H1 (cell line): Measurements from ENCODE around the gene PRKCA. TPM values are rescaled to one million over a fixed set of nuclear protein-coding genes. Genes with fewer than 3 reads are reported as not detected.

Source experiments
- CTCF ChIA-PET: fragments of 300-600 bp; sonication (Branson Sonifier 250); formaldehyde crosslinking; loops from one replicate; lab custom pipeline; 2021; ENCODE audit not compliant: partially characterized antibody; lab: Charles Lee
- POLR2A ChIA-PET: fragments of 300-600 bp; sonication (Branson Sonifier 250); formaldehyde crosslinking; loops from one replicate; lab custom pipeline; 2021; ENCODE audit warnings: inconsistent platforms; ENCODE audit not compliant: partially characterized antibody; lab: Charles Lee
- DNase-seq, 2 experiments: peaks; one replicate each; pipeline versions ENCODE4 v3.0.0 to v3.0.0-alpha.2; 2010 to 2022; ENCODE audit warnings: low spot score in 2 of 2, low read depth in 1 of 2, mixed read lengths in 1 of 2
- FAIRE-seq: peaks from 2 replicates; lab custom pipeline; 2011; peaks lifted over from hg19 to GRCh38; lab: Jason Lieb, UNC
- H2AFZ ChIP-seq: 2 replicates; pipeline ENCODE4 v1.8.1; 2012; ENCODE audit warnings: low read length, inconsistent platforms
- H2AK5ac ChIP-seq: 2 replicates; pipeline ENCODE4 v1.6.1; 2013; ENCODE audit warnings: low read depth, low read length
- H2BK120ac ChIP-seq: replicated peaks from 2 replicates; pipeline ENCODE3; 2013; ENCODE audit warnings: low read depth, low read length, inconsistent platforms
- H2BK12ac ChIP-seq: 2 replicates; pipeline ENCODE4 v1.6.1; 2013; ENCODE audit warnings: low read depth, low read length
- H2BK15ac ChIP-seq: 2 replicates; pipeline ENCODE4 v1.6.1; 2013; ENCODE audit warnings: low read length
- H2BK20ac ChIP-seq: 2 replicates; pipeline ENCODE4 v1.6.1; 2013; ENCODE audit warnings: low read length
- H2BK5ac ChIP-seq: 2 replicates; pipeline ENCODE4 v1.6.1; 2013; ENCODE audit warnings: low read depth, low read length
- H3K14ac ChIP-seq: 2 replicates; pipeline ENCODE4 v1.6.1; 2013; ENCODE audit warnings: inconsistent platforms; ENCODE audit not compliant: insufficient read length
- H3K18ac ChIP-seq: 2 replicates; pipeline ENCODE4 v1.6.1; 2013; ENCODE audit warnings: low read length; ENCODE audit errors: extremely low read depth
- H3K23ac ChIP-seq: 2 replicates; pipeline ENCODE4 v1.6.1; 2013; ENCODE audit warnings: inconsistent platforms; ENCODE audit not compliant: insufficient read length
- H3K23me2 ChIP-seq: 2 replicates; pipeline ENCODE4 v1.6.1; 2013; ENCODE audit warnings: low read depth, low read length
- H3K27ac ChIP-seq: 2 replicates; pipeline ENCODE4 v1.6.1; 2011; ENCODE audit warnings: low read depth, low read length, inconsistent platforms
- H3K27me3 ChIP-seq, 4 experiments: replicated peaks in 1 of 4; 1 replicate in 1 of 4; 2 replicates in 3 of 4; pipeline versions ENCODE4 v1.6.1 to v1.8.1; 2011 to 2013; ENCODE audit warnings: low read length in 3 of 4, mild to moderate bottlenecking in 3 of 4, inconsistent platforms in 2 of 4, mixed read lengths in 2 of 4, moderate library complexity in 1 of 4; ENCODE audit not compliant: control insufficient read depth in 3 of 4, insufficient read depth in 3 of 4; ENCODE audit errors: extremely low read depth in 1 of 4
- H3K36me3 ChIP-seq, 4 experiments: 2 replicates each; pipeline versions ENCODE4 v1.6.1 to v1.8.1; 2011 to 2013; ENCODE audit warnings: mild to moderate bottlenecking in 4 of 4, low read length in 3 of 4, moderate library complexity in 2 of 4, control low read depth in 1 of 4, inconsistent platforms in 1 of 4; ENCODE audit not compliant: insufficient read depth in 4 of 4, control insufficient read depth in 2 of 4
- H3K4ac ChIP-seq: replicated peaks from 2 replicates; pipeline ENCODE3; 2013; ENCODE audit warnings: low read length, low read depth, mixed read lengths, inconsistent platforms; ENCODE audit not compliant: insufficient read length
- H3K4me1 ChIP-seq, 4 experiments: replicated peaks in 1 of 4; 1 replicate in 1 of 4; 2 replicates in 3 of 4; pipeline versions ENCODE4 v1.6.1 to v1.8.1; 2011 to 2013; ENCODE audit warnings: low read length in 3 of 4, inconsistent platforms in 2 of 4, mixed read lengths in 1 of 4; ENCODE audit not compliant: insufficient read depth in 4 of 4, control insufficient read depth in 3 of 4
- H3K4me2 ChIP-seq, 2 experiments: 2 replicates each; pipeline versions ENCODE4 v1.6.1 to v1.8.1; 2011 to 2013; ENCODE audit warnings: low read depth in 2 of 2, low read length in 2 of 2, control low read depth in 1 of 2, inconsistent platforms in 1 of 2, mild to moderate bottlenecking in 1 of 2; ENCODE audit not compliant: insufficient read depth in 1 of 2
- H3K4me3 ChIP-seq, 4 experiments: fragments of 200-600, 300-600 bp in 1 of 4; sonication (generic), shearing (Covaris generic), sonication (Bioruptor Twin) in 1 of 4; 2 replicates each; pipeline versions ENCODE4 v1.5.1 to v1.8.1; 2011 to 2016; ENCODE audit warnings: low read length in 4 of 4, low read depth in 3 of 4, control low read depth in 2 of 4, inconsistent platforms in 2 of 4, mild to moderate bottlenecking in 2 of 4, mixed read lengths in 1 of 4, moderate library complexity in 1 of 4; ENCODE audit not compliant: insufficient read depth in 2 of 4; ENCODE audit errors: extremely low read depth in 1 of 4
- H3K56ac ChIP-seq: replicated peaks from 2 replicates; pipeline ENCODE3; 2013; ENCODE audit warnings: low read depth, mild to moderate bottlenecking, mixed read lengths, low read length, inconsistent platforms; ENCODE audit not compliant: insufficient read length
- H3K79me1 ChIP-seq: 2 replicates; pipeline ENCODE4 v1.6.1; 2013; ENCODE audit warnings: low read depth, low read length, control low read depth
- H3K79me2 ChIP-seq, 2 experiments: 2 replicates each; pipeline versions ENCODE4 v1.6.1 to v1.8.1; 2012 to 2013; ENCODE audit warnings: low read length in 2 of 2, mild to moderate bottlenecking in 2 of 2, inconsistent platforms in 1 of 2; ENCODE audit not compliant: insufficient read depth in 2 of 2, control insufficient read depth in 1 of 2
- H3K9ac ChIP-seq, 4 experiments: replicated peaks in 1 of 4; 1 replicate in 1 of 4; 2 replicates in 3 of 4; pipeline versions ENCODE4 v1.6.1 to v1.8.1; 2011 to 2013; ENCODE audit warnings: low read depth in 3 of 4, low read length in 3 of 4, control low read depth in 2 of 4, mild to moderate bottlenecking in 2 of 4, moderate library complexity in 2 of 4, inconsistent platforms in 1 of 4; ENCODE audit errors: extremely low read depth in 1 of 4
- H3K9me3 ChIP-seq, 2 experiments: 2 replicates each; pipeline versions ENCODE4 v1.6.1 to v1.8.1; 2012 to 2013; ENCODE audit warnings: mild to moderate bottlenecking in 2 of 2, moderate library complexity in 2 of 2, control low read depth in 1 of 2, inconsistent platforms in 1 of 2, low read depth in 1 of 2, low read length in 1 of 2, mixed read lengths in 1 of 2; ENCODE audit not compliant: insufficient read depth in 2 of 2
- H4K20me1 ChIP-seq, 2 experiments: replicated peaks in 1 of 2; 2 replicates each; pipeline versions ENCODE3 to v1.8.1; 2011 to 2013; ENCODE audit warnings: inconsistent platforms in 2 of 2, low read length in 2 of 2, mild to moderate bottlenecking in 1 of 2; ENCODE audit not compliant: insufficient read depth in 2 of 2, control insufficient read depth in 1 of 2
- H4K5ac ChIP-seq: 2 replicates; pipeline ENCODE4 v1.6.1; 2013; ENCODE audit warnings: low read length, low read depth, mixed read lengths, inconsistent platforms; ENCODE audit not compliant: insufficient read length
- H4K8ac ChIP-seq: 2 replicates; pipeline ENCODE4 v1.8.0; 2013; ENCODE audit warnings: mild to moderate bottlenecking, moderate library complexity, low read length, inconsistent platforms; ENCODE audit not compliant: insufficient read depth; ENCODE audit errors: extremely low read depth
- H4K91ac ChIP-seq: replicated peaks from 2 replicates; pipeline ENCODE3; 2013; ENCODE audit warnings: low read length, mixed read lengths, inconsistent platforms; ENCODE audit not compliant: insufficient read length
- ASH2L ChIP-seq: fragments of 200-600, 300-600 bp; sonication (generic); IDR thresholded peaks from one replicate; pipeline ENCODE4 v1.7.1; 2017; ENCODE audit warnings: low read length
- CBX5 ChIP-seq: fragments of 300-800, 300-1000 bp; sonication (generic); IDR thresholded peaks from 2 replicates; pipeline ENCODE4 v1.7.1; 2016; ENCODE audit warnings: antibody characterized with exemption, low read length, low read depth
- CEBPB ChIP-seq: IDR thresholded peaks from 2 replicates; pipeline ENCODE4 v1.6.1; 2012; ENCODE audit warnings: low read depth, low read length
- CREB1 ChIP-seq: IDR thresholded peaks from 2 replicates; pipeline ENCODE4 v1.6.1; 2012; ENCODE audit warnings: inconsistent platforms
- FOSL1 ChIP-seq: IDR thresholded peaks from 2 replicates; pipeline ENCODE4 v1.6.1; 2011; ENCODE audit warnings: mild to moderate bottlenecking, low read depth, low read length, moderate library complexity; ENCODE audit not compliant: insufficient read depth
- MAFK ChIP-seq: IDR thresholded peaks from 2 replicates; pipeline ENCODE4 v1.6.1; 2012; ENCODE audit warnings: low read depth, mild to moderate bottlenecking, improper control_type of control experiment, low read length
- NRF1 ChIP-seq: IDR thresholded peaks from 2 replicates; pipeline ENCODE4 v1.6.1; 2011; ENCODE audit warnings: mild to moderate bottlenecking, low read depth, low read length, improper control_type of control experiment
- SIRT6 ChIP-seq: IDR thresholded peaks from one replicate; pipeline ENCODE4 v1.7.1; 2012; ENCODE audit warnings: low read length, inconsistent platforms
- TBP ChIP-seq: IDR thresholded peaks from 2 replicates; pipeline ENCODE4 v1.6.1; 2011; ENCODE audit warnings: low read depth, low read length, improper control_type of control experiment
- TEAD4 ChIP-seq: IDR thresholded peaks from 2 replicates; pipeline ENCODE4 v1.6.1; 2012; ENCODE audit warnings: low read depth, low read length, inconsistent platforms, mixed read lengths
- YY1 ChIP-seq: IDR thresholded peaks from 2 replicates; pipeline ENCODE4 v1.6.1; 2011; ENCODE audit warnings: low read depth, mild to moderate bottlenecking, low read length
- WGBS, 2 experiments: shearing (Covaris generic) in 1 of 2; methylation state at CpG; one replicate each; pipeline versions ENCODE4 v1.1.6 to v1.1.7; 2013 to 2015; ENCODE audit warnings: low lambda C conversion rate in 2 of 2, mixed read lengths in 2 of 2, inconsistent platforms in 1 of 2, low coverage in 1 of 2, missing lambda C conversion rate in 1 of 2; ENCODE audit not compliant: insufficient replicate concordance in 2 of 2, insufficient coverage in 1 of 2, insufficient read length in 1 of 2; ENCODE audit errors: extremely low coverage in 1 of 2, missing lambda C conversion rate in 1 of 2; 5-methylcytosine and 5-hydroxymethylcytosine counted together
- polyA plus RNA-seq, 7 experiments: library from polyadenylated mRNA; depleted of rRNA in 3 of 7; stranded (reverse) in 5 of 7; unstranded in 2 of 7; fragments of >200 nt in 5 of 7; fragments of 200-250 nt in 2 of 7; gene quantifications; 1 replicate in 5 of 7; 2 replicates in 1 of 7; 4 replicates in 1 of 7; pipeline versions ENCODE4 v1.2.1 to v1.2.3, GENCODE V29; 2011 to 2013; ENCODE audit warnings: missing spikeins in 2 of 7, mixed read lengths in 2 of 7
- total RNA-seq: library from RNA; stranded (reverse); fragmentation: NEBNext Ultra II Directional; extraction: Animal tissue kit (Norgen Biotek cat#: 25700); gene quantifications from 2 replicates; pipeline ENCODE4 v1.2.1, GENCODE V29; 2021

PRKCA gene
- total and polyA plus RNA-seq, 2 of the 8 experiments (the other 6 are each of a cell fraction or from before 2014, with no cell fraction given) = 5.8 to 17.8 TPM

DNA sequence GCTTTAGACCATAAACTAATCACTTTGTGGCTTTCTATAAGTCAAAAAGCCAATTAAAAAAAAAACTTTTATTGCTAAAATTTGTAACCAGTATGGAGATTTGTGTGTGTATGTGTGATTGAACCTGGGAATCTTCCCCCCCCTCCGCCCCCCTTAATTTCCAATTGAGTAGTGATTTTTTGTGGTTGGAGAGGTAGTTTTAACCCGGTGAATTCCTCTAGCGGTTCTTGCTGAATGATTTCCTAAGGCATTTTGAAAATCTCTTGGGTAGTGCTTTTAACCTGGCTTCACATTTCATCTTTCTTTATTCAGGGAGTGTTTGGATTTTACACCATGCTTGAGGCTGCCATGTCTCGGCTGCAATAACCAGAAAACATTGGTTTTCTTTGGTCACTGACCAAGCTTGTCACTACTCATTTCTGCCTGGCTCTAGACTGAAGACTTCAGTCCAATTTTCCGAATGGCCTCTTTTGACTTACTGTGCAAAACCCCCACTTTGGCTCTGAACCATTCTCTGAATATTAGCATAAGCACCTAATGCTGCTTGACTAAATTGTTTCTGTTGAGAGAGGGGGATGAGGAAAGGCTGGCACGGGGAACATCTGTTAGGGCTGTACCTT lies 35.6 kb downstream of the PRKCA start:
- Histone ChIP-seq H3K23ac (no peak overlapping the region), H3K27me3 (no peaks in the 10 kb centered on the region), H4K8ac (no peak overlapping the region), H4K5ac (no peak overlapping the region), H3K14ac (no peak overlapping the region), H3K4me3 (no peak overlapping the region), H2BK12ac (no peak overlapping the region), H2BK5ac (no peak overlapping the region), H4K20me1 (no peaks in the 10 kb centered on the region), H2AFZ (no peak overlapping the region), H3K79me1 (no peaks in the 10 kb centered on the region), H3K9me3 (no peaks in the 10 kb centered on the region), H2AK5ac (no peak overlapping the region), H2BK15ac (no peak overlapping the region), H3K36me3 (no peaks in the 10 kb centered on the region), H3K56ac (no peak overlapping the region), H3K4ac (no peak overlapping the region), H3K79me2 (peaks cover 0 to 10% of the 10 kb centered on the region in 2 experiments; a peak in 2 of 4 replicates), H3K23me2 (no peaks in the 10 kb centered on the region), H3K18ac (no peak overlapping the region), H3K4me1 (peaks cover 0 to 5% (median 0%) of the 10 kb centered on the region in 4 experiments; a peak in 3 of 7 replicates), H3K9ac (no peak overlapping the region), H2BK20ac (no peak overlapping the region), H2BK120ac (no peak overlapping the region), H3K27ac (no peak overlapping the region), H3K4me2 (no peak overlapping the region), H4K91ac (no peak overlapping the region)
- POLR2A ChIA-PET = no interaction called here
- FAIRE-seq = no peak
- CTCF ChIA-PET = interaction anchor here (1.2 to 1.3 kb wide), 2 partner anchors 9 to 28 kb away, joined by 3 to 4 read pairs; no protein-coding TSS in a partner anchor
- DNase-seq = no peak
- WGBS, 2 experiments = 83% methylated on average over 6 of the region's 6 CpGs; no CpG with 5 or more reads in 1 of the 2 experiments
- no peak for TF ChIP-seq ASH2L
- no peak for TF ChIP-seq FOSL1
- no peak for TF ChIP-seq NRF1
- no peak for TF ChIP-seq TEAD4
- no peak for TF ChIP-seq CBX5
- no peak for TF ChIP-seq SIRT6
- TF ChIP-seq MAFK = no peak
- no peak for TF ChIP-seq TBP
- no peak for TF ChIP-seq CREB1
- TF ChIP-seq CEBPB = no peak
- no peak for TF ChIP-seq YY1
